ENCODE measurements around the gene SPG7. TPM values are rescaled to one million over a fixed set of nuclear protein-coding genes. Genes with fewer than 3 reads are reported as not detected.

The SPG7 gene
- total RNA-seq, 1 donor from 2014 or later = 122 TPM

DNA sequence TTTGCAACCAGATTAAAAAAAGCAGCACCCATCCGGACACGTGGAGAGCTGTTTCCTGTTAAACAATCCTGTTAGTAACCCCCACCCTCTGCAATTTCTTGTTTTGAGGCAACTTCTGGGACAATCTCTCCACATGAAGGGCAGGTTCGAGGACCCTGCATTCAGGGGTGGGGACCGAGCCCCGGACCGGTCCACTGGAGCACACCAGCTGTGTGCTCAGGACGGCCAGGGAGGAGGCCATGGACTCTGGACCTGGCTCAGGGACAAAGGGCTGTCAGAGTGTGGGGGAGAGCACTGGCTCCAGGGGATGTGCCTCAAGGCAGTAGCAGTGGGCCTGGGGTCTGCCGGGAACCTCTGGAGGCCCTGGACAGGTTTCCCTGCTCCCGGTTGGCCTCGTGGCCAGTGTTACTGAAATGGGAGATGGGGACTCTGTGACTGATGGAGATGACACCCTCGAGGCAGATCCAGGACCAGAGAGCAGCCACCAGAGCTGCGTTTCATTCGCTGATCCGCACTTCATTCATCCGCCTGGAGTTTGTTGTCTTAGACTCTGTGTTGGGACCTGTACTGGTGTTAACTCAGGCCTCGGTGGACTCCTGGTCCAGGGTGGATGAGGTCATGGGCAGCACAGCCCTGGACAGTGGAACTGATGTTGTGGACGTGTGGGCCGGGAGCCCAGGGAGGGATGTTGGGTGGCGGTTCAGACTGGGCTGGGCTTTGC is 64.4 kb downstream of the SPG7 start:
- Histone ChIP-seq H2AFZ (replicated peaks) (no peak overlapping the region), H3K4me1 (peaks cover 4% of the 10 kb centered on the region), H3K27ac (no peak overlapping the region), H3K36me3 (no peaks in the 10 kb centered on the region), H4K20me1 (ENCODE audit: low read depth) (no peaks in the 10 kb centered on the region), H3K9ac (no peak overlapping the region), H3K27me3 (peaks cover 43% of the 10 kb centered on the region), H3K4me3 (no peak overlapping the region), H3K79me2 (ENCODE audit: low read depth) (no peaks in the 10 kb centered on the region), H3K9me3 (ENCODE audit: low read depth) (no peaks in the 10 kb centered on the region), H3K4me2 (no peak overlapping the region), H3F3A (ENCODE audit: low read depth) (peaks cover 14% of the 10 kb centered on the region)
- H3K27me3 Mint-ChIP-seq (ENCODE audit: insufficient read depth, low read depth) = peaks cover 30% of the 10 kb centered on the region
- H3K36me3 Mint-ChIP-seq = no peaks in the 10 kb centered on the region
- H3K27ac Mint-ChIP-seq = no peak overlapping the region
- no peak for DNase-seq (ENCODE audit: low spot score)
- peaks cover 3% of the 10 kb centered on the region for H3K9me3 Mint-ChIP-seq
- no peak overlapping the region for H3K4me3 Mint-ChIP-seq
- H3K4me1 Mint-ChIP-seq = peaks cover 7% of the 10 kb centered on the region
- TF ChIP-seq EZH2 (IDR thresholded peaks at IDR 0.05) (no peak), EZH2phosphoT487 (IDR thresholded peaks at IDR 0.05) (no peak)
- TF ChIP-seq, protein P1, sequence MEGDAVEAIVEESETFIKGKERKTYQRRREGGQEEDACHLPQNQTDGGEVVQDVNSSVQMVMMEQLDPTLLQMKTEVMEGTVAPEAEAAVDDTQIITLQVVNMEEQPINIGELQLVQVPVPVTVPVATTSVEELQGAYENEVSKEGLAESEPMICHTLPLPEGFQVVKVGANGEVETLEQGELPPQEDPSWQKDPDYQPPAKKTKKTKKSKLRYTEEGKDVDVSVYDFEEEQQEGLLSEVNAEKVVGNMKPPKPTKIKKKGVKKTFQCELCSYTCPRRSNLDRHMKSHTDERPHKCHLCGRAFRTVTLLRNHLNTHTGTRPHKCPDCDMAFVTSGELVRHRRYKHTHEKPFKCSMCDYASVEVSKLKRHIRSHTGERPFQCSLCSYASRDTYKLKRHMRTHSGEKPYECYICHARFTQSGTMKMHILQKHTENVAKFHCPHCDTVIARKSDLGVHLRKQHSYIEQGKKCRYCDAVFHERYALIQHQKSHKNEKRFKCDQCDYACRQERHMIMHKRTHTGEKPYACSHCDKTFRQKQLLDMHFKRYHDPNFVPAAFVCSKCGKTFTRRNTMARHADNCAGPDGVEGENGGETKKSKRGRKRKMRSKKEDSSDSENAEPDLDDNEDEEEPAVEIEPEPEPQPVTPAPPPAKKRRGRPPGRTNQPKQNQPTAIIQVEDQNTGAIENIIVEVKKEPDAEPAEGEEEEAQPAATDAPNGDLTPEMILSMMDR (IDR thresholded peaks at IDR 0.05) = no peak

DNA sequence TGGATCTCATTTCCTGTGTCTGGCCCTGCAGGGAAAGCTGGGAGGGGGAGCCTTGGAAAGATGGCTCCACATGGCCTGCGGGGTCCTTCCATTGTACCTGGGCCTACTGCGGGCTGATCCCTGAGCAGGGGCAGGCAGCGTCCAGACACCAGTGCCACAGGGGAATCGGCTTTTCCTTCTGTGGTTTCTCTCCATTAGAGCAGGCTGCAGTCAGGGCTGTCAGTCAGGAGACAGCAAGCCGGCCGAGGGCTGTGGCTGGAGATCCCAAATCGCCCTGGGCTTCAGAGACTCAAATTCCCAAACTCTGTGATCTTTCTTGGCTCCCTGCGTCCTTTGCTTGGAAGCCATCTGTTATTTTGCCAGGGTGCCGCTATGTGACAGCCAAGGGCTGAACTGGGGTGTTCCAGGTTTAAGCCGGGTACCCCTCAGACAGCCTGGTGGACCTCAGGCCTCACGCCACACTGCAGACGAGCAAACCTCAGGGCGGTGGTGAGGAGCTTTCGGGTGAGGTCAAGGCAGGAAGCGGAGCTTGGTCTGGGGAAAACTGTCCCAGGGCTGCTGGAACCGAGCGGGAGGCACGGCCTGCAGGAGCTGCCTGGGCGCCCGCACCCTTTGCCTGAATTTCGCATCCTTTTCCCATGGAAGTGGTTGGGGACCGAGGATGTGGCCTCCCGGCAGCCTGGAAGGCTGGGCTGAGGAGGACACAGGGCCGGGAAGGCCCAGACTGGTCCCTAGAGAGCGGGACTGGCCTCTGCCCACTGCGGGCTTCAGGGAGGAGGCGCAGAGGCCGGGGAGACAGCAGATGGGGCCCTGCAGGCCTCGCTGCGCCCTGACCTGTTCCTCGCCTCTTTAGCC is 65.8 kb downstream of the SPG7 start:
- Mint-ChIP-seq H3K4me1 (peaks cover 7% of the 10 kb centered on the region), H3K36me3 (no peaks in the 10 kb centered on the region), H3K27me3 (ENCODE audit: insufficient read depth, low read depth) (peaks cover 43% of the 10 kb centered on the region), H3K9me3 (peaks cover 3% of the 10 kb centered on the region), H3K4me3 (peak overlapping the region; percentile 55), H3K27ac (no peak overlapping the region)
- Histone ChIP-seq H3K9ac (no peak overlapping the region), H3K27ac (no peak overlapping the region), H3K27me3 (peaks cover 55% of the 10 kb centered on the region), H2AFZ (replicated peaks) (no peak overlapping the region), H4K20me1 (ENCODE audit: low read depth) (no peaks in the 10 kb centered on the region), H3K9me3 (ENCODE audit: low read depth) (no peaks in the 10 kb centered on the region), H3K4me2 (peak overlapping the region; percentile 87), H3K4me3 (no peak overlapping the region), H3K79me2 (ENCODE audit: low read depth) (no peaks in the 10 kb centered on the region), H3F3A (ENCODE audit: low read depth) (peaks cover 11% of the 10 kb centered on the region), H3K4me1 (peaks cover 4% of the 10 kb centered on the region), H3K36me3 (no peaks in the 10 kb centered on the region)
- no peak for DNase-seq (ENCODE audit: low spot score)
- TF ChIP-seq, protein P1 (IDR thresholded peaks at IDR 0.05) = no peak
- no peak for TF ChIP-seq EZH2 (IDR thresholded peaks at IDR 0.05)
- TF ChIP-seq EZH2phosphoT487 (IDR thresholded peaks at IDR 0.05) = no peak

DNA sequence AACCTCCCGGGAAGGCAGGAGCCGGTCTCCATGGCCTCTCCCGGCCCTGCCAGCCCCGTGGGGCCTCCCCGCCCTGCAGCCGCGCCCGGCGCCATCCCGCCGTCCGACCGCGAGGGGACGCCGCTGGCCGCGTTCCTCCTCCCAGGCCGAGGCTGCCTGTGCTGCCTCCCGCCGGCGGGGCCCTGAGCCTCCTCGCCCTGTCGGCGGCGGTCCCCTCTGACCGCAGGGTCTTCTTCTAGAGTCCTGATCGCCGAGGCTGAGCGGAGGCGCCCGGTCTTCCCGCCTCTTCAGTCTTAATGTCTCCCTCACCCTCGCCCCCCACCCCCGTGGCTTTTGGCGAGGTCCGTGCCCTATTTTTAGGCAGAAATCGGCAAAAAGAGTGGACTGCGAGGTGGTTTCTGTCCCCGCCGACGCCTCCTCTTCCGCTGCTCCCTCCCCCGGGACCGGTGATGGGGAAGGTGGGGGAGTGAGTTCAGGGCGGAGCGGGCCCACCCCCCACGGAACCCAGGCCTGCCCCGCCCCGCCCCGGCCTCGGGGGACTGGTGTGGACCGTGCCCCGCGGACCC is 66.6 kb downstream of the SPG7 start:
- Mint-ChIP-seq H3K9me3 (peaks cover 3% of the 10 kb centered on the region), H3K4me3 (peak overlapping the region; percentile 70), H3K27ac (no peak overlapping the region), H3K4me1 (peaks cover 7% of the 10 kb centered on the region), H3K36me3 (no peaks in the 10 kb centered on the region), H3K27me3 (ENCODE audit: insufficient read depth, low read depth) (peaks cover 43% of the 10 kb centered on the region)
- Histone ChIP-seq H2AFZ (replicated peaks) (peak overlapping the region; percentile 80), H3K4me2 (peak overlapping the region; percentile 87), H3K36me3 (no peaks in the 10 kb centered on the region), H3K9ac (no peak overlapping the region), H3K79me2 (ENCODE audit: low read depth) (no peaks in the 10 kb centered on the region), H3F3A (ENCODE audit: low read depth) (peaks cover 11% of the 10 kb centered on the region), H3K27ac (no peak overlapping the region), H3K4me3 (peak overlapping the region; percentile 44), H3K9me3 (ENCODE audit: low read depth) (no peaks in the 10 kb centered on the region), H3K27me3 (peaks cover 55% of the 10 kb centered on the region), H4K20me1 (ENCODE audit: low read depth) (no peaks in the 10 kb centered on the region), H3K4me1 (peaks cover 4% of the 10 kb centered on the region)
- peak; percentile 93 for DNase-seq (ENCODE audit: low spot score)
- TF ChIP-seq EZH2 (IDR thresholded peaks at IDR 0.05) = peak; percentile 76
- TF ChIP-seq, protein P1 (IDR thresholded peaks at IDR 0.05) = peak; percentile 75
- TF ChIP-seq EZH2phosphoT487 (IDR thresholded peaks at IDR 0.05) = peak; percentile 84
